B cell (primary cell): ENCODE data around the gene VWA5B1. TPM values are rescaled to one million over a fixed set of nuclear protein-coding genes. Genes with fewer than 3 reads are reported as not detected.

Source experiments
- ATAC-seq: fragments of 200-7000 bp; cut with Tn5 transposase; one replicate; pipeline ENCODE4 v1.10.0; 2021; ENCODE audit warnings: low read depth, mild to moderate bottlenecking, moderate number of reproducible peaks, moderate library complexity
- CTCF ChIA-PET: fragments of 350-600 bp; sonication (Branson Sonifier 250); formaldehyde crosslinking; loops from one replicate; lab custom pipeline; 2021; ENCODE audit warnings: antibody characterized with exemption, inconsistent platforms; lab: Charles Lee
- POLR2A ChIA-PET: fragments of 350-600 bp; sonication (Branson Sonifier 250); formaldehyde crosslinking; loops from one replicate; lab custom pipeline; 2021; ENCODE audit warnings: antibody characterized with exemption; lab: Charles Lee
- DNase-seq: peaks from one replicate; pipeline ENCODE4 v3.0.0; 2013
- H2AFZ ChIP-seq: 2 replicates; pipeline ENCODE4 v1.6.1; 2012; ENCODE audit warnings: mild to moderate bottlenecking, low read depth, low read length; ENCODE audit not compliant: insufficient read depth, poor library complexity, severe bottlenecking
- H3K27ac ChIP-seq, 2 donors: 1 replicate in 1 of 2; 2 replicates in 1 of 2; pipeline ENCODE4 v1.5.1; 2012 to 2013; ENCODE audit warnings: low read length in 2 of 2, mild to moderate bottlenecking in 2 of 2, moderate library complexity in 1 of 2
- H3K27me3 ChIP-seq, 4 experiments: fragments of 200-600 bp in 1 of 4; sonication (generic) in 1 of 4; replicated peaks in 1 of 4; 1 replicate in 2 of 4; 2 replicates in 2 of 4; pipeline versions ENCODE4 v1.6.1 to v1.7.0; 2013 to 2016; ENCODE audit warnings: low read length in 3 of 4, mild to moderate bottlenecking in 2 of 4, mixed read lengths in 1 of 4, moderate library complexity in 1 of 4; ENCODE audit not compliant: insufficient read depth in 4 of 4, control insufficient read depth in 3 of 4; ENCODE audit errors: control extremely low read depth in 1 of 4
- H3K36me3 ChIP-seq, 2 experiments: replicated peaks in 1 of 2; 1 replicate in 1 of 2; 2 replicates in 1 of 2; pipeline versions ENCODE4 v1.6.1 to v1.7.1; 2013; ENCODE audit warnings: low read length in 1 of 2; ENCODE audit not compliant: insufficient read depth in 2 of 2, control insufficient read depth in 1 of 2; ENCODE audit errors: control extremely low read depth in 1 of 2, extremely low read depth in 1 of 2
- H3K4me1 ChIP-seq, 2 donors: fragments of 200-600 bp in 1 of 2; sonication (generic) in 1 of 2; 1 replicate in 1 of 2; 2 replicates in 1 of 2; pipeline versions ENCODE4 v1.5.1 to v1.6.1; 2013 to 2017; ENCODE audit warnings: low read length in 2 of 2; ENCODE audit not compliant: control insufficient read depth in 2 of 2, insufficient read depth in 2 of 2
- H3K4me2 ChIP-seq: replicated peaks from 2 replicates; pipeline ENCODE3; 2012; ENCODE audit warnings: mild to moderate bottlenecking, low read depth, low read length; ENCODE audit not compliant: poor library complexity, severe bottlenecking
- H3K4me3 ChIP-seq, 5 experiments: fragments of 200-600 bp in 1 of 5; sonication (generic) in 1 of 5; 1 replicate in 3 of 5; 2 replicates in 2 of 5; pipeline versions ENCODE4 v1.5.1 to v1.7.0; 2011 to 2016; ENCODE audit warnings: low read length in 4 of 5, mild to moderate bottlenecking in 4 of 5, low read depth in 2 of 5, control low read depth in 1 of 5, moderate library complexity in 1 of 5; ENCODE audit not compliant: insufficient read depth in 1 of 5; ENCODE audit errors: control extremely low read depth in 1 of 5, extremely low read depth in 1 of 5
- H3K79me2 ChIP-seq: fragments of 200-600 bp; sonication (generic); one replicate; pipeline ENCODE4 v1.6.0; 2016; ENCODE audit warnings: low read length; ENCODE audit not compliant: control insufficient read depth, insufficient read depth
- H3K9ac ChIP-seq: fragments of 200-600 bp; sonication (generic); 2 replicates; pipeline ENCODE4 v1.6.1; 2017; ENCODE audit warnings: mild to moderate bottlenecking, low read length, moderate library complexity
- H3K9me3 ChIP-seq, 3 donors: one replicate each; pipeline versions ENCODE4 v1.6.1 to v1.7.1; 2013; ENCODE audit warnings: low read length in 2 of 3; ENCODE audit not compliant: control insufficient read depth in 2 of 3, insufficient read depth in 1 of 3; ENCODE audit errors: control extremely low read depth in 1 of 3
- H4K20me1 ChIP-seq: 2 replicates; pipeline ENCODE4 v1.6.0; 2012; ENCODE audit warnings: mild to moderate bottlenecking, low read length; ENCODE audit not compliant: insufficient read depth, control insufficient read depth, poor library complexity, severe bottlenecking
- H3K27ac Mint-ChIP-seq: one replicate; pipeline ENCODE4 v1.8.0; 2021; ENCODE audit warnings: mixed read lengths
- H3K27me3 Mint-ChIP-seq: one replicate; pipeline ENCODE4 v1.8.0; 2021; ENCODE audit warnings: mixed read lengths
- H3K4me1 Mint-ChIP-seq: one replicate; pipeline ENCODE4 v1.8.0; 2021; ENCODE audit warnings: mixed read lengths
- H3K4me3 Mint-ChIP-seq: one replicate; pipeline ENCODE4 v1.8.0; 2021; ENCODE audit warnings: mixed read lengths
- H3K9me3 Mint-ChIP-seq: one replicate; pipeline ENCODE4 v1.8.0; 2022; ENCODE audit warnings: mixed read lengths; ENCODE audit not compliant: insufficient read depth
- EZH2 ChIP-seq: IDR thresholded peaks from 2 replicates; pipeline ENCODE4 v1.6.1; 2012; ENCODE audit warnings: borderline replicate concordance, low read depth, mild to moderate bottlenecking, moderate library complexity, low read length; ENCODE audit not compliant: insufficient read depth, poor library complexity, severe bottlenecking
- WGBS: methylation state at CpG from one replicate; pipeline ENCODE4 v1.1.5; 2013; ENCODE audit warnings: missing lambda C conversion rate; ENCODE audit not compliant: insufficient coverage; 5-methylcytosine and 5-hydroxymethylcytosine counted together
- intact Hi-C: fragments of 100-400 bp; cut with micrococcal nuclease; formaldehyde crosslinking; loops from one replicate; pipeline ENCODE4 v1.10.0; 2022
- polyA plus RNA-seq: library from polyadenylated mRNA; depleted of rRNA; stranded (reverse); fragments of >200 nt; gene quantifications from 2 replicates; pipeline ENCODE4 v1.2.3, GENCODE V29; 2012
- total RNA-seq, 2 donors: library from RNA; stranded (reverse); fragments of 120-200 nt in 1 of 2; gene quantifications; 1 replicate in 1 of 2; 2 replicates in 1 of 2; pipeline versions ENCODE4 v1.2.3 to v1.2.4, GENCODE V29; 2013 to 2022
- TF ChIP-seq, protein P1 (sequence below): fragments of 200-600 bp; IDR thresholded peaks from one replicate; pipeline ENCODE4 v1.8.0; 2022; ENCODE audit warnings: antibody characterized with exemption, mild to moderate bottlenecking

VWA5B1 gene
- total and polyA plus RNA-seq, 2 donors (not counting 1 experiment from before 2014, with no cell fraction given): not detected

DNA sequence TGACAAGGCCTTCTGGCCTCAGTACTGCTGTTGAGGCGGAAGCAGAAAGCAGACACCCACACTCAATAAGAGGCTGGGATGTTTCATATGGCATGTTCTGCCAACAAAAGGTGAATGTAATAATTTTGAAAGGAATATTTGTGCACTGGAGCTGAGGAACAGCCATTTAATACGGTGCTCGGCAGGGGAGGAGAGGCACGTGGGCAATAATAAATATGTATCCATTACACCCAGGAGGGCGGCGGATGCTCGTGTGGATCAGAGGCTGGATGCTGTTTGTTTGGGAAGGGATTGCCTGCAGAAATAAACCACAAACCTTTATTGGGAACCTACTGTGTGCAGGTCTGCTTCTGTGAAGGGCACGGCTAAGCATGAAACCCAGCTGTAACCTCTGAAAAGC is 92.0 kb downstream of the VWA5B1 start:
- Histone ChIP-seq H3K27me3 (peaks cover 0 to 28% (median 10%) of the 10 kb centered on the region in 4 experiments), H2AFZ (no peak overlapping the region), H3K27ac (no peak overlapping the region), H3K4me2 (no peak overlapping the region), H3K9ac (no peak overlapping the region), H3K4me1 (peaks cover 0 to 15% of the 10 kb centered on the region in 2 donors), H3K4me3 (no peak overlapping the region), H4K20me1 (no peaks in the 10 kb centered on the region), H3K79me2 (no peaks in the 10 kb centered on the region), H3K9me3 (no peaks in the 10 kb centered on the region), H3K36me3 (no peaks in the 10 kb centered on the region)
- DNase-seq: no peak
- intact Hi-C loops: no loop called here
- ATAC-seq: no peak
- POLR2A ChIA-PET: no interaction called here
- no peak overlapping the region for H3K4me3 Mint-ChIP-seq
- TF ChIP-seq, protein P1, sequence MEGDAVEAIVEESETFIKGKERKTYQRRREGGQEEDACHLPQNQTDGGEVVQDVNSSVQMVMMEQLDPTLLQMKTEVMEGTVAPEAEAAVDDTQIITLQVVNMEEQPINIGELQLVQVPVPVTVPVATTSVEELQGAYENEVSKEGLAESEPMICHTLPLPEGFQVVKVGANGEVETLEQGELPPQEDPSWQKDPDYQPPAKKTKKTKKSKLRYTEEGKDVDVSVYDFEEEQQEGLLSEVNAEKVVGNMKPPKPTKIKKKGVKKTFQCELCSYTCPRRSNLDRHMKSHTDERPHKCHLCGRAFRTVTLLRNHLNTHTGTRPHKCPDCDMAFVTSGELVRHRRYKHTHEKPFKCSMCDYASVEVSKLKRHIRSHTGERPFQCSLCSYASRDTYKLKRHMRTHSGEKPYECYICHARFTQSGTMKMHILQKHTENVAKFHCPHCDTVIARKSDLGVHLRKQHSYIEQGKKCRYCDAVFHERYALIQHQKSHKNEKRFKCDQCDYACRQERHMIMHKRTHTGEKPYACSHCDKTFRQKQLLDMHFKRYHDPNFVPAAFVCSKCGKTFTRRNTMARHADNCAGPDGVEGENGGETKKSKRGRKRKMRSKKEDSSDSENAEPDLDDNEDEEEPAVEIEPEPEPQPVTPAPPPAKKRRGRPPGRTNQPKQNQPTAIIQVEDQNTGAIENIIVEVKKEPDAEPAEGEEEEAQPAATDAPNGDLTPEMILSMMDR: no peak
- no peak for TF ChIP-seq EZH2
- H3K27ac Mint-ChIP-seq: no peak overlapping the region
- peaks cover 35% of the 10 kb centered on the region for H3K27me3 Mint-ChIP-seq
- 89% methylated on average over 3 of the region's 8 CpGs for WGBS
- H3K4me1 Mint-ChIP-seq: peaks cover 31% of the 10 kb centered on the region
- CTCF ChIA-PET: interaction anchor here (0.6 to 1.3 kb wide), 2 partner anchors 36 to 47 kb away, joined by 3 read pairs; no protein-coding TSS in a partner anchor
- no peaks in the 10 kb centered on the region for H3K9me3 Mint-ChIP-seq

DNA sequence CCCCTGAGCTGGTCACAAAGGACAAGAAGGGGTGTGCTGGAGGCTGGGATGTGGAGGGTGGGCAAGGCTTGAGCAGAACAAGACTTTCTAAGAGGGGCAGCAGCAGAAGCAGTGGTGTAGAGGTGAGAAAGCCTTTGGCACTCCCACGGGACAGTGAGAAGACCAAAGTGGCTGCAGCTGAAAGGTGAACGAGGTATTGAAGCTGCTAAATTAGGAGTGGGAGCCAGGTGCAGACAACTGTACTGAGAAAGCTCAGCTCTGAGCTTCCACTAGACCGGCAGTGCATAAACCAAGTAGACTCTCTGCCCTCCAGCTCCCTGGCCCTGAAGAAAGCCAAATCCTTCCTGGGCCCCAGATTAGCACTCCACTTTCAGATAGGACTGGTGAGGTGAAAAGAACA is 93.0 kb downstream of the VWA5B1 start:
- Mint-ChIP-seq H3K9me3 (no peaks in the 10 kb centered on the region), H3K27me3 (peaks cover 43% of the 10 kb centered on the region), H3K27ac (no peak overlapping the region), H3K4me1 (peaks cover 31% of the 10 kb centered on the region), H3K4me3 (no peak overlapping the region)
- ATAC-seq (no peak), DNase-seq (no peak)
- no peak overlapping the region for H3K4me2 ChIP-seq
- H4K20me1 ChIP-seq: no peaks in the 10 kb centered on the region
- H2AFZ ChIP-seq: no peak overlapping the region
- intact Hi-C loops: no loop called here
- CTCF ChIA-PET: interaction anchor here (0.6 kb wide), 1 partner anchor 110 kb away, joined by 3 read pairs; no protein-coding TSS in a partner anchor
- H3K36me3 ChIP-seq: no peaks in the 10 kb centered on the region
- H3K4me1 ChIP-seq: peaks cover 0 to 15% of the 10 kb centered on the region in 2 donors
- no peaks in the 10 kb centered on the region for H3K9me3 ChIP-seq
- no peak overlapping the region for H3K27ac ChIP-seq
- H3K27me3 ChIP-seq: peaks cover 0 to 33% (median 11%) of the 10 kb centered on the region in 4 experiments
- WGBS: 17% methylated on average over 1 of the region's 3 CpGs
- POLR2A ChIA-PET: no interaction called here
- H3K9ac ChIP-seq: no peak overlapping the region
- no peaks in the 10 kb centered on the region for H3K79me2 ChIP-seq
- TF ChIP-seq, protein P1: no peak
- TF ChIP-seq EZH2: no peak
- H3K4me3 ChIP-seq: no peak overlapping the region
